Suprapubic skin (tissue), 4 donors: ENCODE data around the gene TMCC1. TPM values are rescaled to one million over a fixed set of nuclear protein-coding genes. Genes with fewer than 3 reads are reported as not detected.

Experiments used
- DNase-seq, 2 donors: peaks; one replicate each; pipeline ENCODE4 v3.0.0-alpha.2; 2019; ENCODE audit warnings: low spot score in 2 of 2
- H3K27ac ChIP-seq: fragments of 200-600 bp; sonication (generic); one replicate; pipeline ENCODE4 v1.5.1; 2019
- H3K27me3 ChIP-seq: fragments of 200-600 bp; sonication (generic); one replicate; pipeline ENCODE4 v1.5.1; 2019
- H3K36me3 ChIP-seq: fragments of 200-600 bp; sonication (generic); one replicate; pipeline ENCODE4 v1.5.1; 2019
- H3K4me1 ChIP-seq: fragments of 200-600 bp; sonication (generic); one replicate; pipeline ENCODE4 v1.5.1; 2019
- H3K4me3 ChIP-seq: fragments of 200-600 bp; sonication (generic); one replicate; pipeline ENCODE4 v1.5.1; 2019; ENCODE audit warnings: mild to moderate bottlenecking
- H3K9me3 ChIP-seq: fragments of 200-600 bp; sonication (generic); one replicate; pipeline ENCODE4 v1.5.1; 2019
- EP300 ChIP-seq: sonication (generic); formaldehyde crosslinking; IDR thresholded peaks from one replicate; pipeline ENCODE4 v1.6.1; 2017; ENCODE audit warnings: antibody characterized with exemption
- POLR2A ChIP-seq, 2 donors: fragments of 450-650 bp; IDR thresholded peaks; one replicate each; pipeline ENCODE4 v1.6.1; 2017; ENCODE audit warnings: antibody characterized with exemption in 2 of 2, mild to moderate bottlenecking in 2 of 2, moderate library complexity in 2 of 2
- POLR2AphosphoS5 ChIP-seq, 3 donors: sonication (generic); formaldehyde crosslinking; IDR thresholded peaks; one replicate each; pipeline ENCODE4 v1.6.1; 2017; ENCODE audit warnings: antibody characterized with exemption in 3 of 3
- WGBS: methylation state at CpG from one replicate; pipeline ENCODE4 v1.1.5; 2018; 5-methylcytosine and 5-hydroxymethylcytosine counted together
- total RNA-seq, 4 donors: library from RNA; depleted of rRNA; stranded (reverse); fragments of >200 nt; gene quantifications; one replicate each; pipeline ENCODE4 v1.1.0, GENCODE V29; 2016
- TF ChIP-seq, protein P1 (sequence below), 2 donors: fragments of 200-600 bp in 1 of 2; fragments of 450-650 bp in 1 of 2; sonication (generic) in 1 of 2; IDR thresholded peaks; one replicate each; pipeline ENCODE4 v1.5.1; 2016 to 2019; ENCODE audit warnings: antibody characterized with exemption in 2 of 2, mild to moderate bottlenecking in 1 of 2, moderate library complexity in 1 of 2

Gene TMCC1
- total RNA-seq, 4 donors from 2014 or later, result 14.6 to 26.4 (median 22.4) TPM

- TF ChIP-seq, protein P1, sequence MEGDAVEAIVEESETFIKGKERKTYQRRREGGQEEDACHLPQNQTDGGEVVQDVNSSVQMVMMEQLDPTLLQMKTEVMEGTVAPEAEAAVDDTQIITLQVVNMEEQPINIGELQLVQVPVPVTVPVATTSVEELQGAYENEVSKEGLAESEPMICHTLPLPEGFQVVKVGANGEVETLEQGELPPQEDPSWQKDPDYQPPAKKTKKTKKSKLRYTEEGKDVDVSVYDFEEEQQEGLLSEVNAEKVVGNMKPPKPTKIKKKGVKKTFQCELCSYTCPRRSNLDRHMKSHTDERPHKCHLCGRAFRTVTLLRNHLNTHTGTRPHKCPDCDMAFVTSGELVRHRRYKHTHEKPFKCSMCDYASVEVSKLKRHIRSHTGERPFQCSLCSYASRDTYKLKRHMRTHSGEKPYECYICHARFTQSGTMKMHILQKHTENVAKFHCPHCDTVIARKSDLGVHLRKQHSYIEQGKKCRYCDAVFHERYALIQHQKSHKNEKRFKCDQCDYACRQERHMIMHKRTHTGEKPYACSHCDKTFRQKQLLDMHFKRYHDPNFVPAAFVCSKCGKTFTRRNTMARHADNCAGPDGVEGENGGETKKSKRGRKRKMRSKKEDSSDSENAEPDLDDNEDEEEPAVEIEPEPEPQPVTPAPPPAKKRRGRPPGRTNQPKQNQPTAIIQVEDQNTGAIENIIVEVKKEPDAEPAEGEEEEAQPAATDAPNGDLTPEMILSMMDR (IDR thresholded peaks at IDR 0.05), result peak; percentile 48 to 61
- TF ChIP-seq EP300, result no peak
- no peak for TF ChIP-seq POLR2A (IDR thresholded peaks at IDR 0.05)
- no peak for TF ChIP-seq POLR2AphosphoS5 (IDR thresholded peaks at IDR 0.05)
- H3K4me1 ChIP-seq, result peaks cover 13% of the 10 kb centered on the region
- no peaks in the 10 kb centered on the region for H3K9me3 ChIP-seq
- peaks cover 3% of the 10 kb centered on the region for H3K36me3 ChIP-seq
- WGBS, result 44% methylated on average over 3 of the region's 3 CpGs
- H3K27me3 ChIP-seq, result no peaks in the 10 kb centered on the region
- no peak overlapping the region for H3K27ac ChIP-seq
- no peak for DNase-seq
- no peak overlapping the region for H3K4me3 ChIP-seq
Measured at GRCh38 chr3:129824926-129825541, 68.5 kb downstream of the TMCC1 start.

DNA sequence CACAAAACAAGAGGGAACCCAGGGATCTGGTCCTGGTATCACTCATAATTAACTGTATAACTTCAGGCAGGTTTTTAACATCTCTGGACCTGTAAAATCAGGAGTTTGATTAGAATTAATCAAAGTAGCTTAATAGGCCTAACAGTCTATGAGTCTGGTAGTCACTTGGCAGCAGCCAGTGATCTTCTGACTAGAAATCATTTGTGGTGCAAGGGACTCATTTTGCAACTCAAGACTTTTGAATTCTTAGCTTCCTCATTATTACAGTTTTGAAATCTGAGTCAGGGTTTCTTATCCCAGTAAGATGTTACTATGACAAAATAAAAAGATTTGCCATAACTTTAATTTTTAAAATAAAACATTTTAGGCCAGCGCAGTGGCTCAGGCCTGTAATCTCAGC is 70.8 kb downstream of the TMCC1 start:
- Histone ChIP-seq H3K4me3 (no peak overlapping the region), H3K9me3 (no peaks in the 10 kb centered on the region), H3K36me3 (no peaks in the 10 kb centered on the region), H3K4me1 (peaks cover 13% of the 10 kb centered on the region), H3K27ac (peak overlapping the region; percentile 51), H3K27me3 (no peaks in the 10 kb centered on the region)
- no peak for DNase-seq
- 97% methylated on average over 1 of the region's 1 CpG for WGBS
- no peak for TF ChIP-seq POLR2A (IDR thresholded peaks at IDR 0.05)
- TF ChIP-seq EP300, result no peak
- TF ChIP-seq POLR2AphosphoS5 (IDR thresholded peaks at IDR 0.05), result no peak
- TF ChIP-seq, protein P1 (IDR thresholded peaks at IDR 0.05), result no peak

DNA sequence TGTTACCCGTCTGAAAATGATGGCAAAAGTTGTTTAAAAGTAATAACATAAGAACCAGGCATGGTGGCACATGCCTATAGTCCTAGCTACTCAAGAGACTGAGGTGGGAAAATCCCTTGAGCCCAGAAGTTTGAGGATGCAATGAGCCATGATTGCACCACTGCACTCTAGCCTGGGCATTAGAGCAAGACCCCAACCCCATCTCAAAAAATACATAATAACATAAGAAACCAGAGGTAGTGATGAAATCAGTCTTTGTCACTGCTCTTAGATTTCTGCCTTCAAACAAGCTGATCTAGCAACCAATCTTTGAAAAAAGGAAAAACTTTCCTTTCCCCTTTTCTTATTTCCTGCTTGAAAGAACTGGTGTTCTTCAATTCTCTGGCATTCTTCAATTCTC is 71.3 kb downstream of the TMCC1 start:
- Histone ChIP-seq H3K4me1 (peaks cover 13% of the 10 kb centered on the region), H3K4me3 (no peak overlapping the region), H3K27me3 (no peaks in the 10 kb centered on the region), H3K9me3 (no peaks in the 10 kb centered on the region), H3K27ac (peak overlapping the region; percentile 51), H3K36me3 (no peaks in the 10 kb centered on the region)
- TF ChIP-seq, protein P1 (IDR thresholded peaks at IDR 0.05), result no peak
- TF ChIP-seq EP300 (no peak), POLR2A (IDR thresholded peaks at IDR 0.05) (no peak), POLR2AphosphoS5 (IDR thresholded peaks at IDR 0.05) (no peak)
- 74% methylated on average over 1 of the region's 1 CpG for WGBS
- DNase-seq, result no peak

DNA sequence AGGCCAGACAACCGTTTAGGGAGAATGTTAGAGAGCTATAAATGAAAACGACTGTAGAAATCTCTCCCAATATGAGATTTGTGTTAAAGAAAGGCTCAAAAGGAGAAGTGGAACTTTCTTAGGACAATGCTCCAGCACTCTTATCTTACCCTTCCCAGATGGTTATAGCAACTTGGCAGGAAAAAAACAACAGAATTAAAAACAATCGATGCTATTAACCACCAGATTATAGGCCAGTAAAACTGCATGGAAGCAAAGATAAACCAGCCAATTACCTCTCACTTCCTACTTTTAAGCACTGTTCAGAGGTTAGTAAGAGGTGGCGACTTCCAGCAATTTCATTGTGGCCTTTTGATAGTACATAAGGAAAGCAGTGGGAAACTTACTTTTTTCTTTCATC is 72.9 kb downstream of the TMCC1 start:
- H3K27me3 ChIP-seq, result no peaks in the 10 kb centered on the region
- H3K36me3 ChIP-seq, result no peaks in the 10 kb centered on the region
- DNase-seq, result no peak
- WGBS, result 52% methylated on average over 4 of the region's 4 CpGs
- no peak overlapping the region for H3K27ac ChIP-seq
- H3K4me1 ChIP-seq, result peaks cover 13% of the 10 kb centered on the region
- no peak overlapping the region for H3K4me3 ChIP-seq
- TF ChIP-seq POLR2AphosphoS5 (IDR thresholded peaks at IDR 0.05) (no peak), POLR2A (IDR thresholded peaks at IDR 0.05) (no peak), EP300 (no peak)
- TF ChIP-seq, protein P1 (IDR thresholded peaks at IDR 0.05), result no peak
- no peaks in the 10 kb centered on the region for H3K9me3 ChIP-seq

- no peak overlapping the region for H3K27ac ChIP-seq
- DNase-seq, result no peak
- no peak overlapping the region for H3K4me3 ChIP-seq
- TF ChIP-seq POLR2A (IDR thresholded peaks at IDR 0.05) (no peak), POLR2AphosphoS5 (IDR thresholded peaks at IDR 0.05) (no peak), EP300 (no peak)
- TF ChIP-seq, protein P1 (IDR thresholded peaks at IDR 0.05), result no peak
- 74% methylated on average over 3 of the region's 3 CpGs for WGBS
- H3K36me3 ChIP-seq, result no peaks in the 10 kb centered on the region
- H3K27me3 ChIP-seq, result no peaks in the 10 kb centered on the region
- peaks cover 6% of the 10 kb centered on the region for H3K4me1 ChIP-seq
- H3K9me3 ChIP-seq, result no peaks in the 10 kb centered on the region
Measured at GRCh38 chr3:129812589-129812988, 80.9 kb downstream of the TMCC1 start.
